ENCODE data around the gene FAM234B.
A peak's percentile ranks its signal among the peaks of the same experiment; 100 is the strongest.

Gene FAM234B

DNA sequence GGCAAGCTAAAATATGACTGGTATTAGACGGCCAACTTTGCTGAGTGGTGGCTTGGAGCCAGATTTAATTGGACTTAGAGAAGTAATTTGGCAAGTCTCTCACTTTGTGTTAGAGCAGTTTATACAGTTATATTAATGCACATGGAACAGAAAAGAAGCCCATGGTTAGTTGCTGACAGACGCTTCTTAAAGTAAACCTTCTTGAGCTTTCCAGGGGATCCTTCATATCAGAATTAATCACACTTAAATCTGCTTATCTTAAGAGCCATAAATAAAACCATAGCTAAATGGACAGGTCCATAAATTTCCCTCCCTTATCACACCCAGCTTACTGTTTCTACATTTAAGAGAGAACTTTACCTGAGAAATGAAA, 49.7 kb downstream of the FAM234B start:
- DNase-seq, result no peak

DNA sequence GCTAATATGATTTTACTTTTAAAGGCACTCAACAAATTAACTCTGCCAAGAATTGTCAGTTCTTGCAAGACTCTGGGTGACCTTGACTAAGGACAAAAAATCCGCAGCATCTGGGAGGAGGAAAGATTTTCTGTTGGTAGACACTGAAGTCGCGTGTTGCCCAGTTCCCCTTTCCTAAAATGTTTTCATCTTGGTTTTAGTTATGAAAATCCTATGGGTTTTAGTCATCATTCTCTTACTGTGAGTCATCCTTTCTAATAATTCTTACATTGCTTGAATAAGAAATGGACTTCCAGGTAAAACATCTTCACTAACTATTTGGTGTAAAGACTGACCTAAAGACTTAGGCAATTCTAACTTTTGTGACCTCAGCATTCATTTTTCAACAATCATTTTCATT, 50.2 kb downstream of the FAM234B start:
- peak; percentile 30 for DNase-seq

DNA sequence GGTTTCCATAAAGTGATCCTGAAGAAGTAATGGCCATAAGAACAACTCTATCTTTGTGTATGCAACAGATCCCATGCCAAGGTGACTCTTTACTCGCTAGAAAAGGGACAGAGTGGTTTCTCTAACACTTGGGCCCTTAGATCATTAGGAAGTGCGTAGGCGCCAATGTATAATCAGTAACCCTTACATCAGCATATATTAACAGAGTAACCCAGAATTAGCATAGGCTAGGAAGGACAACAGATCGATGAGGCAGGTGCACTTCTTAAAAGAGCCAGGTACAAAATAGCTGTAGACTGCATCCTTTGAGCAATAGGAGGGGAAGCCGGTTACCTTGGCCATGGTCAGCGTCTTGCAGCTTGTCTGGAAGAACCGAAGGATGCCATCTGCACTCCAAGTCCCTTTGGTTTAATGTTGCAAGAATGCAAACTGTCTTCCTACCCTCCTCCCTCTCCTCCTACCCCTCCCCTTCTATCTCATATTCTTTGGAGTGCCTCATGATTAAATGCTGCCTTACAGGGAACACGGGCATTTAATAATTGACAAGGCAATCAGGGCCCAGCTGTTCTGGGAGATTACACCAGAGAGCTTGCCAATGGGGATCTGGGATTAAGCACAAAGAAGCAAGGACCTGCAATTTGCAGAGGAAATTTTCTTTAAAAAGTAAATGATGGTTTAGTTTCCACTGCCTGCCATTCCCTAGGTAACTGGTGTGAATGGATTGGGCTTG, 51.2 kb downstream of the FAM234B start:
- no peak for DNase-seq

DNA sequence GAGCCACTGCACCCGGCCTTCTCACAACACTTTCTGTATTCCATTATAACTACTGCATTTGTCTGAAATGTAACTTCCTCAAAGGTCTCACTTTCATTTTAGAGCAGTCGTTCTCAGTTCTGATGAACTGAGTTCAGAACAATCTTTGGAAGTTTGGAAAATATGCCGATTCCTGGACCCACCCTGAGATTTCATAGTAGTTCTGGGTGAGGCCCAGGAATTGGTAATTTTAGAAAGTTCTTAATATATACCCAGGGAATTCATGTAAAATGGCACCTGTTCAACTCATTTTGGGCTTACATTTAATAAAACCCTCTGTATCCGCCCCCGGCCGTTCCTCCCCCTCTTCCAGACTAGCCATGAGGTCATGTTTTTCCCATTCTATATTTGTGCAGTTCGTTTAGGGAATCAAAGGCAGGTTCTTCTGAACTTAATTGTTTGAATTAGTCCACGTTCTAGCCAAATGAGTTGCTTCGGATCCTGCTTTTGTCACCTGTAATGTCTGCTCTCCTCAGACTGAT, 53.4 kb downstream of the FAM234B start:
- DNase-seq, result peak; percentile 14

DNA sequence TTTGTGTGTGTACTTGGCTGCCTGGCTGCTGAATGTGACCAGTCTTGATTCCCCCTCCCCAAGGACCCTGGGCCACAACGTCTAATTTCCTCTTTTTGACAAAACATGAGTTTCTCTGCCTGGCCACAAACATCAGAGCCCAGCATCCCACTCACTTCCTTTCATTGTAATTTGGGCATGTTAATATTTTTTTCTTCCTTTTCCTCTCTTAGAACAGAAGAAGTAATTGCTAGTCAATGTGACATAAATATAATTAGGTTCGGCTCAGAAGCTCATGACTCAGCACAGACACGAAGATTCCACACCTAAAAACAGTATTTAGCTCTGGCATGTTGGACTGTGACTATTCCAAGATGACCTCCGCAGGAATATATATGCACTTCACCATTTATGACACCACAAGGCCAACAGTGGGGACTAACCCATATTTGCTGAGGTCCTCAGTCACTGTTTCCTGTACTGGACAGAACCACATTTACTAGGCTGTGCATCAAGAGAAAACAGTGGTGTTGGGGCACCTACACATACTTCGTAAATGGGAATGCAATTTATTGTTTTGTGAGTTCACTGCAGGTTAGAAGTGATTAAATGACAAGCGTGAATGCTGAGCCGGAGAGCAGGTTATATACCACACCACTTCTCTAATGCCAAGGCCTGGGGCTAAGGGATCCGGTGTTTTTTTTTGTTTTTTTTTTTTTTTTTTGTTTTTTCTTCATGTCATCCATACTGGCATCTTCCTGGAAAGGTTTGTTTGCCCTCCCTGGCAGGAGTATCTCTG, 55.1 kb downstream of the FAM234B start:
- no peak for DNase-seq

DNA sequence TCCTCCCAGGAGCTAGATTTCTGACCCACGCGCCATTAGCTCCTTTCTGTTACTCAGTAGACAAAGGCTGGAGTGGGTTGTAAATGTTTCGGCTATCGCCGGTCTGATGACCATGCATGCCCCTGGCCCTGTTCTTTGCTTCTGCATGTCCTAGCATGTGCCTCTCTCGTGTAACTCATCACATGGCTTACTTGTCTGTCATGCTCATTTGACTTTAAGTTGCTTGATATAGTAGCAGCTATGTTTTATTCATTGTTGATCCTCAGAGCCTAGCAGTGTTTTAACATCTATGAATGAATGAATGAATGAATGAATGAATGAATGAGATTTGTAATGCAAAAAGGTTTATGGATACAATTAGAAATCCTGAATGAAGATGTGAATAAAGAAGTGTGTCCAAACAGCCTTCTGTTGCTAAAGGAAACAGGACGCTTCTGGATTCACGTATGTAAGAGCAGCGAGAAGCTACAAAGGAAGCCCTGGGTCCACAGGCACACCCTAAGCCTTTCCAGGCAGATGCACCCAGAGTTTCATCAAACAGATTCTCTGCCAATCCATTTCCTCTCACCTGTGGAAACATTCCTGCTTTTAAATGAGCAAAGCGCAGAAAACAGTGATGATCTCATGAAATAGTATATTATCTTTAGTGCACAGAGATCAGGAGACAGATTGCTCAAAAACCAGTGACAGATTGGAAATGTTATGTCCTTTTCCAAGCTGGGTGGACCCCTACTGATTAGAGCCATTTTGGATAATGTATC, 55.8 kb downstream of the FAM234B start:
- DNase-seq, result peak; percentile 9

DNA sequence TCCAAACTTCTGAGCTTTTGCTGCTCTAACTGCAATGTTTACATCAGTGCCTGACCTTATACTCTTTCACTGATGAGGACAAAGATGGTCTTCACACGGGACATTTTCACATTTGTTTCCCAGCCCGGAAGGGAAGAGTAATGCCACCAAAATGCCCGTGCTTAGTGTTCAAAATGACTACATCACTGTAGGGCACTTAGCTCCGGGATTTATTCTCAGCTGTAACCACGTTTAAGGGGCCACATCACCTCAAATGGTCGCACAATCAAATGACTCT, 56.4 kb downstream of the FAM234B start:
- no peak for DNase-seq

DNA sequence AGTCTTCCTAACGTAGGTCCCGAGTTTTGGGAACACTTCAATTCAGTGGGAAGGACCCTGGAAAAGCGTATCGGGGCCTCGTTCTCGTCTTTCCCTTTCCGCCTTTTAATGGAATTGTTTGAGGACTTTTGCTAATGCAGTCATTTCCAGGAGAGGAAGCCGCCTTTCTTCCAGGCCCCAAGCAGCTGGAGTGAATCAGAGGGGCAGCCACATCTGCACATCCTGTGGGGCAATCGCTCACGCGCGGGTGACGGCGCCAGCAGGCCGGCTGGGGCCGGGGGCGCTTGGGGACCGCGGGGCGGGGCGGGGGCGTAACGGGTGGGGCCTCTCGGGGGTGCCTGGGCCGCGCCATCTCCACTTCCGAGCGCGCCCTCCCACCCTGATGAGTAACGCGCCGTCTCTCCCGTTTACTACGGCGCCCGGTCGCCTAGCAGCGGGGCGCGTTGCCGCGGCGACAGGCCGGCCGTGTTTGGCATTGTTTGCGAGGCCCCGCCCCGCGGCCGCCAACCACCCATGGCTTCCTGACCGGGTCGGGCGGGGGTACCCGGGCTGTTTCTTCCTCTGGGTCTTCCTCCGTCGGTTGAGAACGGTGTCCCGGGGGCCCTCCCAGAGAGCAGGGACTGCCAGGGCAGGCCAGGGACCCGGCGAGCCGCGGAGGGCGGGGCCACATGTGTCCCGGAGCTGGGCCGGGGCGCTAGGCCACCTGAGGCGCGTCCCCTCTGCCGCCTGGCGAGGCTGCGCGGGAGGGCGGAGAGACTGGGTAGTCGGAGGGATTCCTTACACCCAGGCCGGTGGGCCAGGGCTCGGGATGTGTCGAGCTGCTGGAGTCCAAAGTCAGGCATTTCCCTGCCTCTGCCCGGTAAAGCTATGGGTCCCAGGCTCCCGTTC, 56.9 kb downstream of the FAM234B start:
- peak; percentile 87 for DNase-seq

DNA sequence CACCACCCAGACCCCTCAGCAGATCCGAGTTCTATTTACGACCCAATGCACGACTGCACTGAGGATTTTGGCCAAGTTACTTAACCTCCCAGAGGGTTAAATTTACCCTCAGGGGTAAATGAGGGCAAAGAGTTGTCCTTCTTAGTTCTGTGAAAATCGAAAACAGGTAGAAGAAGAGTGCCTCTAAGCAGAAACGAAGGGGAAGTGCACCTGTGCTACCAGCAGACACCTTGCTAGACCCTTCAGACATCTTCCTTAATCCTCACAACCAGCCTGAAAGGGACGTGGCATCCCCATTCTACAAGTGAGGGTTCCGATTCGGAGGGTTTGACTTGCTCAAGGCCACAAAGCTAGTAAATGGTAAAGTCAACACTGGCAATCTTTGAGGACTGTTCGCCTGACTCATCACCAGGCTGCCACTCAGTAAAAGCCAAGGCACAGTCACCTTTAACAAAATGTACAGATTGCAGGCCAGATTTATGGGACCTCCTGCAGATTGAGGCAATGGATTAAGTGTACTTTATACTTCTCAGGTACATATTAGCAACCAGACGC, 57.7 kb downstream of the FAM234B start:
- peak; percentile 40 for DNase-seq

DNA sequence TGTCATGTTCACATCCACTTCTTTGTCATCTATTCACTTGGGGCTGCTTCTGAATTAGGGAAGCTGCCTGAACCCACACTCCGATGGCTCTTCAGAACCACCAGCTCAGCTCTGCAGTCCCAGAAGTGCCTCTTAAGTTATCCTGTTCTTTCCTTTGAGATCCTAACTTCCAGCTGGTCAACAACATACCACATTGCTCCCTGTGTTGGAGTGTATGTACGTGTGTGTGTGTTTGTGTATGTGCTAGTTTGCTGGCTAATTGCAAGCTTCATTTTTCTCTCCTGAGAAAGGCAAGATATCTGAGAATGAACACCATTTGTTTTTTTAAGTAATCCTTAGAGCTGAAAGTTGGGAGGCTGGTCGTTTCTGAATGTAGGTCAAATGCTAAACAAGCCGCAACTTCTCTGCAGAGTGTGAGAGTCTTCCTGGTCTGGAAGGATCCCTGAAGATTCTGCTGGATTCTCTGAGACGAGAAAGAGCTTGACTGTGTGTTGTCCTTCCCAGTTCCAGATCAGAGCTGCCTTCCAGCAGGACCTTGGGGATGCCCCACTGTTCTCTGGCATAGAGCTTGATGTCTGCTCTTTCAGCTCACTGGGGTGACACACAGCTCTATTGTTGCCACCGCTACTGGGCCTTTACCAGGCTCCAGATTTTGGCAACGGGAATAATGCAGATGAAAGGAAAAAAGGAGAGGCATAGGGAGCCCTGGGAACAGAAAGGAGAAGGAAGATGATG, 58.4 kb downstream of the FAM234B start:
- no peak for DNase-seq

DNA sequence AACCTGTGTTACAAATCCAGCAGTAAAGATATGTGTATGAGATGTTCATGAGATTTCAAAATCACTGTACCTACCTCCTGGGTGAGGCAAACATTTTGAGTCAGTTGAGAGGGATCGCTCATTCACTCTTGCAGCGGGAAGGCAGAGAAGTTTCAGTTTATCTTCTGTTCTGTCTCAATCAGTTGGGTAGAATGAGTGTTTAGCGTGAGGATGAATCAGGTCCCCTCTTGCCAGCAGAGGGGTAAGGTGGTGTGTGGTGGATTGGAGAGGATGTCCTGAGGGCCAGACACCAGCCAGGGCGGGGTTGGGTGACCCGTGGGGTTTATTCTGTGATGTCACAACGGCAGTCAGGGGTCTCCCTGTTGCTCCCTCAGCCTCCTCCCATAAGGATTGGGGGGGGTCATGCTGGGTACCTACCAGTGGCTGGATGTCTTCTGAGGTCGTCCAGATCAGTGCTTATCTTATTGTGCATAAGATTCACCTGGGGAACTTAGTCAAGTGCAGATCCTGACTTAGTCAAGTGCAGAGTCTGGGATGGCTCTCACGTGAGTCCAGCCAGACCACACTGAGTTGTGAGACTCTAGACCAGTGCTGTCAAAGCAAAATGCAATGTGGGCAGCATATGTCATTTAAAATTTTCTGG, 59.3 kb downstream of the FAM234B start, which contains the start of gene GSG1:
Gene GSG1 (minus strand): TSS at position 277 of the 643 bp plus-strand sequence. CDS start 155 bp downstream, at position 122.
- no peak for DNase-seq

DNA sequence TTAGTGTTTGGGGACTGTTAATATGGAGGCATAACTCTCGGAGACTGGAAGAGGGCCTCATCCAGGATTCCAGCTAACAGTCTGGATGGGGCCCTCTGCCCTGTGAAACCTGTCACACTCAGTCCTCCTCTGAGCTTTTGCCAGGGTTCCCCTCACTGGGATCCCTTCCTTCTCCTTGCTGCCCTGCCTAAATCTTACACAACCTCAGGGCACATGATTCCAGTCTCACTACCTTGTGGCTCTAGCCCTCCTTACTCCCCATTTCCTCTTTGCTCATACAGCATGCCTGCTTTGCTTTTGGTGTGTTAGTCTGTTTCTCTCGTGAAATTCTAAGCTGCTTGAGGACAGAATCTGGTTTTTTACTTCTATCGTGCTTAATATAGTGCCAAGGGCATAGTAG, 60.2 kb downstream of the FAM234B start:
- DNase-seq, result no peak

DNA sequence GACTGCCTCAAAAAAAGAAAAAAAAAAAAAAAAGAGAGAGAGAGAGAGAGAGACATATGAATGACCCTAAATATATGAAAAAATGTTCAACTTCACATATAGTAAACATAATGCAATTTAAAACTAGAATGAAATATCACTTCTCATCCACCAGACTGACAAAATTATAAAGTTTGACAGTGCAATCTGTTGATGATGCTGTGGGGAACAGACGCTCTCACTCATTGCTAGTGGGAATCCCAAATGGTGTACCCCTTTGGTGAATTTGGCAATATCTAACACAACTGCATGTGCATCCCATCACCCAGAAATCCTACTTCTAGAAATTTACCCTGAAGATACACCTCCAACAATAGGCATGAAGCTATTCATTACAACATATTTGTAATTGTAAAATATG, 61.6 kb downstream of the FAM234B start:
- DNase-seq, result no peak

DNA sequence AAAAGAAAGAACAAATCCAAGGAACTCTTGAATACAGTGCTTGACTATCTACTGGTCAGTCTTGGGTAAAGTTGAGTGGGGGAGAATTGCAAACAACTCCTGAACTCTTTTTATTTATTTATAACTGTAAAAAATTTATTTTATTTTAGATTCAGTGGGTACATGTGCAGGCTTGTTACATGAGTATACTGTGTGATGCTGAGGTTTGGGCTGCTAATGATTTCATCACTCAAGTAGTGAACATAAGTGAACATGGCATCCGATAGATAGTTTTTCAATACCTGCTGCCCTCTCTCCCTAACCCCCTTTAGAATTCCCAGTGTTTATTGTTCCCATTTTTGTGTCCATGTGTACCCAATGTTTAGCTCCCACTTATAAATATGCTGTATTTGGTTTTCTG, 62.5 kb downstream of the FAM234B start:
- no peak for DNase-seq

DNA sequence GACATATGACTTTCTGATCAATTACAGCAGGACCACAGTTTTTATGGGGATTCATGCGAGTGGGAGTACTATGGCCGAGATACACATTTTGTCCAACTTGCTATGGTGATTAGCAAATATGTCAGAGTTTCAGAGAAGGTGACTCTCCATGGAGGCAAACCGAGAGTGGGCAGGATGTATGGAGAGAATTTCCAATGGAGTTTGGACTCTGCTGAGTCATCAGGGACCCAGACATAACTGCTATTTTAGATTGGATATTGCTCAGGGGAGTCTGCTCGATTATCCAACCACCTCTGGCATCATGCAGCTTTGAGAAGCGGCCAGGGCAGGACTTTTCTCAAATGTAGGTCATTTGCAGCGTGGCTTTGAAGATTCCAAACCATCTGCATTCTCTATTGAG, 68.8 kb downstream of the FAM234B start:
- DNase-seq, result no peak

DNA sequence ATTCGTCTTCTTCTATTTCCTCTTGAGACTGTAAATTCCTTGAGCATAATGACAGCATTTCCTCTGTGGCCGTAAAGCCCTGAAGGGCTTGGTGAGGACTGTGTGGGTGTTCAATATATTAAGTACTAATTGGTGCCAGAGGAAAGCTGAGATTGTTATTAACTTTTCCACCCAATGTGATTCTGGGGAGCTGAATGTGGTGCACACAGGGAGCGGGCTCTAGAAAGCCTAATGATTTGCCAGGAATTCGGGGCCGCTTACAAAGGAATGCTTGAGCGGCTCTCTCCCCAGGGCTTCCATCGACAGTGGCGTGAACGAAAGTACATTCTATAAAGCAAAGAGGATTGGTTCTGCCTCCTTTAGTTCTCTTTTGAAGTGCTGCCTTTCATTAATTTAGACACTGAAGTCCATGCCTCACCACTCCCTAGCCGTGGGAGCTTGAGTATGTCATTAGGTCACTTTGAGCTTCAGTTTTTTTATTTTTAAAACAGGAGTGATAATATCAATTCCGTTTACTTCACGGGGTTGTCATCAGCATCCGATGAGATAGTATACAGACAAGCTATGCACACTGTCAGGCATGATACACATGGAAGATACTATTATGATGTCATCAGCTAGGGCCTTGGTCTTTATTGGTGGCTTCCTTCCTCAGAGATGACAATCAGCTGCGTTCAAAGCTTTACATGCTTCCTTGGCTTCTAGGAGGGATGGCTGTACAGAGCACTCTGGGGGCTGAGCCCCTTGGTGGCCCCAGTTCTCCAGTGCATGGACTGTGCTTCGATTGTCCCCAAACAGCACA, 70.3 kb downstream of the FAM234B start:
- no peak for DNase-seq

DNA sequence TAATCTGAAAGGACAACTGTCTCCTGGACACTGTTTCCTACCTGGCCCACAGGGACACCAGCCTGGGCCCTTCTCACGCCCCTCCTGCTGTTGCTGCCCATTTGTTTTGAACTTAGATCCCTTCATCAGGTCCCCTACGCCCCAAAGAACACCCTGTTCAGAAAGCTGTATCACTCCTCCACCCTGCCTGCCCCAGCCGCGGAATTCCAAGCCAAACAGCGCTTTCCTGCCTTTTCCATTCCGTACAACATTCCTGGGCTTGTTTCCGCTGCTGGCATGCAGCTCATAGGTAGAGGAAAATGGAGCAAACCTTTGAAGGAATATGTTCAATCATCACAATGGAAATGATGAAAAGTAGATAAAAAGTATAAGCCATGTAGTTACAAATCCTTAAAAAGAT, 72.1 kb downstream of the FAM234B start:
- DNase-seq, result no peak

DNA sequence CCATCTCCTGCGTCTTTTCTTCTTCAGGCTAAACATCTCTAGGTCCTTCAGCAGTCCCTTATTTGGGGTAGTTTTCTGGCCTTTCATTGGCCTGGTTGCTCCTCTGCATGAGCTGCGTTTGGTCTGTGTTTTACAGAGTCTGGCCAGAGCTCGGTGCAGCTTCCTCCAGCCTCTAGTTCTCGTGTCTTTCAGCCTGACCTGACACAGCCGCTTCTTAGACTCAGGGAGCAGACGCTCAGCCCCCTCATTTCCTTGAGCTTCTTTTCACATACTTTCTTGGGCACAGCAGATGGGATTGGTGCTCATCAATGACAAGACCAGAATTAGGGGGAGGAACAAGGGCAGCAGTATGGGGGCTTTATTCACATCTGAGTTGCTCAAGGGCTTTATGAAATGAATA, 72.8 kb downstream of the FAM234B start:
- DNase-seq, result no peak

DNA sequence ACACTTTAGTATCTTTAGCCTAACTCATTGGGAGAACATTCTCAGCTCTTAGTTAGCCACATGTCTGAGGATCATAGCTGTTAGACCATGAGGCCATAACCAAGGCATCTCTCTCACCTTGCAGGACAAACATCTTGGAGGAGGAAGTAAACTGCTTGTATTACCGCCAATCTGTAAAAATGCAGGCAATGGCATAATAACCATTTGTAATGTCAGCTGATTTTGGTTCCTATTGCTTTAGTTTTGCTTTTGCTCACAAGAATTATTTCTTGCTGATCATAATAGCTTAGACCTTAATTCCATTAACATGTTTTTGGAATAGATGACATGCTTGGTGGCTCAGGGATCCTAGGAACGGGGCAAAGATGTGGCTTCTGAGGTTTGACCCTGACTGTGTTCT, 75.6 kb downstream of the FAM234B start:
- DNase-seq, result no peak

DNA sequence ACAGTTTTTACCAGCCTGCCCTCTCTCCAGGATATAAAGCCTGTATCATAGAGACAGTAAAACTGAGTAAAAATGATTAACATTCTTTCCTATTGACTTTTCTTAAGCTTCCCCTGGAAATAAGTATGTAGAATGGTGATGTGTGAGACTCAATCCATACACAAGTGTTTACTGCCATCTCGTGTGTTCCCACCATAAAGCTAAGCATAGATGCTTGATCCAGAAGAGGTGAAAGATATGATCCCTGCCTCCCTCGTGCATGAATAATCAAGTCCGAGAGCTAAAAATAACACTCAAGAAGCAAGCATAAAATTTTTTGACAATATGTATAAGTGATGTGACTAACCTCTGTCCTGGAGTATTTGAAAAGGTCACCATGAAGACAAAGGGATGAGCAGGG, 76.2 kb downstream of the FAM234B start:
- no peak for DNase-seq

All from RPMI8226 (cell line).